ENCODE measurements around the gene PFN3.

Gene PFN3

GRCh38 chr5:177399997-177400868 lies at the start of gene PFN3:
TSS of gene PFN3 (minus strand) at chr5:177400661. CDS start at chr5:177400576, 85 bp downstream.
- peaks cover 42 to 62% (median 59%) of the 10 kb centered on the region in 5 donors for H3K27me3 ChIP-seq (ENCODE audit: control insufficient read depth in 5 of 5, insufficient read depth in 4 of 5, low read length in 5 of 5)
- no peak within 1 kb of the TSS for H3K4me3 ChIP-seq (ENCODE audit: low read depth in 1 of 5, low read length in 5 of 5)
- no peak within 1 kb of the TSS for H3K27ac ChIP-seq (ENCODE audit: low read depth, low read length)
- H3K36me3 ChIP-seq (ENCODE audit: control insufficient read depth in 5 of 5, insufficient read depth in 5 of 5, low read length in 5 of 5) = no peaks in the 10 kb centered on the region
- H3K9ac ChIP-seq (ENCODE audit: low read length in 5 of 5) = no peak within 1 kb of the TSS
- no peaks in the 10 kb centered on the region for H3K9me3 ChIP-seq (ENCODE audit: control insufficient read depth in 5 of 5, low read length in 5 of 5)
- H3K4me1 ChIP-seq (ENCODE audit: control insufficient read depth in 5 of 5, insufficient read depth in 5 of 5, low read length in 5 of 5) = peaks cover 0 to 40% (median 38%) of the 10 kb centered on the region in 5 donors

DNA sequence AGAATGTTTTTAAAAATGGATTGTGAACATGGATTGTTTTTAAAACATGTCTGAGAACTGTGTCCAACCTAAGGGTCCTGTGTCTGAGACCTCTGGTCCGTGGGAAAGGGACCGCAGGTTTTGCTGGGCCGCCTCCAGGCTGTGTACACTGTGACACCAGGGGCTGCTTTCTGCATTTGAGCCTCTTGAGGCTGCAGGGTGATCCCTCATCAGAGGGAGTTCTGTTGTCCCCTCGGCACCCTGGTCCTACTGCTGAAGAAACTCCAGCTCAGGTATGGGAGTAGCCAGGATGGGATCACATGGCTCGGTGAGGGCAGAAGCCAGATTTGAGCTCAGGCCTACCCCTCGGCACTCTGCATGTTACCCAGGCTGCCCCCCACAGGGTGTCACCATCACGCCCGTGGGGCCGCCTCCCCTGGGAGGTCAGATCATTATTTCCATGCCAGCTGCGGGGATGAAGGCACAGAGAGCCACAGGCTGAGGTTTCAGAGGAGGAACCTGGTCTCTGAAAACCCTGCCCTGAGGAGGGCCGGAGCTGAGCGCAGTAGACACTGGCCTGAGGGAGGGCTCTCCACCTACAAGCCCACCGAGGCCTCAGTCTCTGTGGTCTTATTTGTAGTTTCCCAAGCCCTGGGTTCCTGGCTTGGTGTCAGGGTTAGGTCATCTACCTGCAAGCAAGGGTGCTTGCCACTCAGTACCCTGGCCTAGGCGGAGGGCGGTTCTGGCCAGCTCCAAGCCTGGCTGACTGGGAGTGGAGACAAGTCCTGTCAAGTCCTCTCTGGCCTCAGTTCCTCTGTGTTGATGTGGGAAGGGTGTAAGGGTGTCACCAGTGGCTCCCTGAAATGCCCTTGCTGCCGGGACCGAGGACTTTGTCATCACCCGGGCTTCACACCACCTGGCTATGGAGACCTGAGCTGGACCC lies 48.9 kb upstream of the PFN3 start:
- Histone ChIP-seq H3K27ac (ENCODE audit: low read depth, low read length) (no peak overlapping the region), H3K4me3 (ENCODE audit: low read depth in 1 of 5, low read length in 5 of 5) (no peak overlapping the region), H3K9me3 (ENCODE audit: control insufficient read depth in 5 of 5, low read length in 5 of 5) (no peaks in the 10 kb centered on the region), H3K27me3 (ENCODE audit: control insufficient read depth in 5 of 5, insufficient read depth in 4 of 5, low read length in 5 of 5) (peaks cover 30 to 48% (median 47%) of the 10 kb centered on the region in 5 donors), H3K36me3 (ENCODE audit: control insufficient read depth in 5 of 5, insufficient read depth in 5 of 5, low read length in 5 of 5) (no peaks in the 10 kb centered on the region), H3K4me1 (ENCODE audit: control insufficient read depth in 5 of 5, insufficient read depth in 5 of 5, low read length in 5 of 5) (peaks cover 0 to 30% (median 25%) of the 10 kb centered on the region in 5 donors), H3K9ac (ENCODE audit: low read length in 5 of 5) (peak overlapping the region in 1 of 5 donors; percentile 26)

- Histone ChIP-seq H3K27ac (ENCODE audit: low read depth, low read length) (no peak overlapping the region), H3K4me3 (ENCODE audit: low read depth in 1 of 5, low read length in 5 of 5) (no peak overlapping the region), H3K4me1 (ENCODE audit: control insufficient read depth in 5 of 5, insufficient read depth in 5 of 5, low read length in 5 of 5) (peaks cover 0 to 22% (median 16%) of the 10 kb centered on the region in 5 donors), H3K36me3 (ENCODE audit: control insufficient read depth in 5 of 5, insufficient read depth in 5 of 5, low read length in 5 of 5) (no peaks in the 10 kb centered on the region), H3K9ac (ENCODE audit: low read length in 5 of 5) (no peak overlapping the region), H3K27me3 (ENCODE audit: control insufficient read depth in 5 of 5, insufficient read depth in 4 of 5, low read length in 5 of 5) (peaks cover 30 to 48% (median 42%) of the 10 kb centered on the region in 5 donors), H3K9me3 (ENCODE audit: control insufficient read depth in 5 of 5, low read length in 5 of 5) (no peaks in the 10 kb centered on the region)
These were observed 47.9 kb upstream of the PFN3 start for GRCh38 chr5:177448244-177448950.

- Histone ChIP-seq H3K27ac (ENCODE audit: low read depth, low read length) (no peak overlapping the region), H3K9me3 (ENCODE audit: control insufficient read depth in 5 of 5, low read length in 5 of 5) (no peaks in the 10 kb centered on the region), H3K9ac (ENCODE audit: low read length in 5 of 5) (no peak overlapping the region), H3K4me3 (ENCODE audit: low read depth in 1 of 5, low read length in 5 of 5) (no peak overlapping the region), H3K27me3 (ENCODE audit: control insufficient read depth in 5 of 5, insufficient read depth in 4 of 5, low read length in 5 of 5) (peaks cover 27 to 45% (median 39%) of the 10 kb centered on the region in 5 donors), H3K4me1 (ENCODE audit: control insufficient read depth in 5 of 5, insufficient read depth in 5 of 5, low read length in 5 of 5) (peaks cover 0 to 22% (median 16%) of the 10 kb centered on the region in 5 donors), H3K36me3 (ENCODE audit: control insufficient read depth in 5 of 5, insufficient read depth in 5 of 5, low read length in 5 of 5) (peaks cover 0 to 5% (median 0%) of the 10 kb centered on the region in 5 donors)
These were observed 47.3 kb upstream of the PFN3 start for GRCh38 chr5:177447611-177448243.

DNA sequence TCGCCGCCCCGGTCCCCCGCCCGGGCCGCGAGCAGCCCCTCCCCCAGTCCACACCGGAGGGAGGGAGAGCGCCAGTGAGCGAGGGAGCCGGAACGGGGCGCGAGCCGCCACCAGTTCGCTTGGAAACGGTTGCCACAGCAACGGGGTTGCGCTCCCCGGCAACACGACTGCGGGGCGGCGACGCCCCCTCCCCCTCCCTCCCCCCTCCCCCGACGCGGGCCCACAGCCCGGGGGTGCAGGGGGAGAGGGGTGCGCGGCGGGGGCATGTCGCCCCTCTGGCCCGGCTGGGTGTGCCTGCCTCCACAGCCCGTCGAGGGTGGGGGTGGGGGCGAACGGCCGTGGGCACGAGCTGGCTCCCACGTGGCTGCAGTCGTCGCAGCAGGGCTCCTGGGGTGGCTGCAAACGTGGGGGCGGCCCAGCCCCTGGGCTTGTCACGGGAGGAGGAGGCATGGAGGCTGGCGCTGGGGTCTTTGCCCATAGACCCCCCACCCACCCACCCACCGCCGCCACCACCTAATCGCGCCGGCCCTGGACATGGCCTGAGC lies 46.7 kb upstream of the PFN3 start:
- Histone ChIP-seq H3K4me1 (ENCODE audit: control insufficient read depth in 5 of 5, insufficient read depth in 5 of 5, low read length in 5 of 5) (peaks cover 0 to 22% (median 16%) of the 10 kb centered on the region in 5 donors), H3K27ac (ENCODE audit: low read depth, low read length) (no peak overlapping the region), H3K27me3 (ENCODE audit: control insufficient read depth in 5 of 5, insufficient read depth in 4 of 5, low read length in 5 of 5) (peaks cover 21 to 39% (median 37%) of the 10 kb centered on the region in 5 donors), H3K4me3 (ENCODE audit: low read depth in 1 of 5, low read length in 5 of 5) (peak overlapping the region in 3 of 5 donors; percentile 48 to 70 (median 59)), H3K36me3 (ENCODE audit: control insufficient read depth in 5 of 5, insufficient read depth in 5 of 5, low read length in 5 of 5) (peaks cover 0 to 10% (median 5%) of the 10 kb centered on the region in 5 donors), H3K9me3 (ENCODE audit: control insufficient read depth in 5 of 5, low read length in 5 of 5) (no peaks in the 10 kb centered on the region), H3K9ac (ENCODE audit: low read length in 5 of 5) (no peak overlapping the region)

DNA sequence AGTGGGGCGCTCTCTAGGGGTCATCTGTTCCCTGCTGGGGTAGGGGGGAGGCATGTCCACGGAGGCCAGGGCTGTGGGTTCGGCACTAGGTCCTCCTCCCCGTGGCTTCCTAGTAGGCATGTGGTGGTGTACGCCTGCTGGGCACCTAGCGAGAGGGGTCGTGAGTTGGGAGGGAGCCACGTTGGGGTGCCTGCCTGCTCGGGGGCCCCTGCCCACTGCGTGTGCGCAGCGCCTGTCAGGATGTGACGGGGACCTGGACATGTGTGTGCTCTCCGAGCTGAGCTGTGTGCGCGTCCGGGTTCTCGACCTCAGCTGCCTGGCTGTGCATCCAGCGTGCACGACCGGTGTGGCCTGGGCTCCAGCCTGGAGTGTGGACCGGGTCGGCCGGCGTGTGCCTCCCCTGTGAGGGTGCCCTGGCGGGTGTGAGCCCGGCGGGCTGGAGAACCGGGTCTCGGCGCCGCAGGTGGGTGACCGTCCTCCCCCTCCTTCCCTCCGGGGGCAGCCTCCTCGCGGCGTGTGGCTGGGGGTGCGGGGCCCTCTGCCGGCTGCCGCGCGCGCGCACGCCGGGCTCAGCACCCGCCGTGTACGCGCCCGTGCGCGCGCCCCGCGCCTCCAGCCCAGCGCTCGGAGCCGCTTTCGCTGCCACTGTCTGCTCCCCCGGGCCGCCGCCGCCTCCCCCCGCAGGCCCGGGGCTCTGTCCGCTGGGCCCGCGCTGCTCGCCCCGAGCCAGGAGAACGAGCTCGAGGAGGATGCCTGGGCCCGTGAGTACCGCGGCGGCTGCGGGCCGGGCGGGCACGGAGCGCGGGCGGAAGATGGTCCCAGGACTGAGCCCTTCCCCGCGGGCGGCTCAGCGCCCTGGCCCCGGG lies 46.0 kb upstream of the PFN3 start, which contains the start of gene PRR7:
TSS of gene PRR7 (plus strand) at position 615 of the 866 bp plus-strand sequence. CDS start 8,254 bp downstream, outside the sequence.
- no peak within 1 kb of the TSS for H3K27ac ChIP-seq (ENCODE audit: low read depth, low read length)

DNA sequence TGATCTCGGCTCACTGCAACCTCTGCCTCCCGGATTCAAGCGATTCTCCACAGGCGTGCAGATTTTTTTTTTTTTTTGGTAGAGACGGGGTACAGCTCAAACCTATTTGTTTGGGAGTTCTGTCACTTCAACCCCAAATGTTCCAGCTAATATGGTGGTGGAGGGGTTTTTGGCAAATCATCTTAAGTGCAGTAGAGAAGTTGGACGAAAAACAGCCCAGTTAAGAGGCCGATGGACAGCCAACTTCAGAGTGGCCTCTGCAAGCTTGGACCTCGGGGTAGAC lies 45.4 kb upstream of the PFN3 start:
- Histone ChIP-seq H3K27me3 (ENCODE audit: control insufficient read depth in 5 of 5, insufficient read depth in 4 of 5, low read length in 5 of 5) (peaks cover 18 to 36% (median 28%) of the 10 kb centered on the region in 5 donors), H3K36me3 (ENCODE audit: control insufficient read depth in 5 of 5, insufficient read depth in 5 of 5, low read length in 5 of 5) (peaks cover 0 to 23% (median 17%) of the 10 kb centered on the region in 5 donors), H3K9me3 (ENCODE audit: control insufficient read depth in 5 of 5, low read length in 5 of 5) (no peaks in the 10 kb centered on the region), H3K4me1 (ENCODE audit: control insufficient read depth in 5 of 5, insufficient read depth in 5 of 5, low read length in 5 of 5) (peaks cover 0 to 22% (median 16%) of the 10 kb centered on the region in 5 donors), H3K27ac (ENCODE audit: low read depth, low read length) (no peak overlapping the region), H3K4me3 (ENCODE audit: low read depth in 1 of 5, low read length in 5 of 5) (peak overlapping the region in 1 of 5 donors; percentile 70), H3K9ac (ENCODE audit: low read length in 5 of 5) (no peak overlapping the region)

More for the DNA sequence above, 46.0 kb upstream of the PFN3 start, which contains the start of gene PRR7:
- Histone ChIP-seq H3K4me1 (ENCODE audit: control insufficient read depth in 5 of 5, insufficient read depth in 5 of 5, low read length in 5 of 5) (peaks cover 0 to 22% (median 16%) of the 10 kb centered on the region in 5 donors), H3K36me3 (ENCODE audit: control insufficient read depth in 5 of 5, insufficient read depth in 5 of 5, low read length in 5 of 5) (peaks cover 0 to 17% (median 11%) of the 10 kb centered on the region in 5 donors), H3K4me3 (ENCODE audit: low read depth in 1 of 5, low read length in 5 of 5) (peak within 1 kb of the TSS in 4 of 5 donors; percentile 53 to 70 (median 64)), H3K27me3 (ENCODE audit: control insufficient read depth in 5 of 5, insufficient read depth in 4 of 5, low read length in 5 of 5) (peaks cover 20 to 39% (median 31%) of the 10 kb centered on the region in 5 donors), H3K9me3 (ENCODE audit: control insufficient read depth in 5 of 5, low read length in 5 of 5) (no peaks in the 10 kb centered on the region), H3K9ac (ENCODE audit: low read length in 5 of 5) (peak within 1 kb of the TSS in 2 of 5 donors; percentile 38 to 39)

DNA sequence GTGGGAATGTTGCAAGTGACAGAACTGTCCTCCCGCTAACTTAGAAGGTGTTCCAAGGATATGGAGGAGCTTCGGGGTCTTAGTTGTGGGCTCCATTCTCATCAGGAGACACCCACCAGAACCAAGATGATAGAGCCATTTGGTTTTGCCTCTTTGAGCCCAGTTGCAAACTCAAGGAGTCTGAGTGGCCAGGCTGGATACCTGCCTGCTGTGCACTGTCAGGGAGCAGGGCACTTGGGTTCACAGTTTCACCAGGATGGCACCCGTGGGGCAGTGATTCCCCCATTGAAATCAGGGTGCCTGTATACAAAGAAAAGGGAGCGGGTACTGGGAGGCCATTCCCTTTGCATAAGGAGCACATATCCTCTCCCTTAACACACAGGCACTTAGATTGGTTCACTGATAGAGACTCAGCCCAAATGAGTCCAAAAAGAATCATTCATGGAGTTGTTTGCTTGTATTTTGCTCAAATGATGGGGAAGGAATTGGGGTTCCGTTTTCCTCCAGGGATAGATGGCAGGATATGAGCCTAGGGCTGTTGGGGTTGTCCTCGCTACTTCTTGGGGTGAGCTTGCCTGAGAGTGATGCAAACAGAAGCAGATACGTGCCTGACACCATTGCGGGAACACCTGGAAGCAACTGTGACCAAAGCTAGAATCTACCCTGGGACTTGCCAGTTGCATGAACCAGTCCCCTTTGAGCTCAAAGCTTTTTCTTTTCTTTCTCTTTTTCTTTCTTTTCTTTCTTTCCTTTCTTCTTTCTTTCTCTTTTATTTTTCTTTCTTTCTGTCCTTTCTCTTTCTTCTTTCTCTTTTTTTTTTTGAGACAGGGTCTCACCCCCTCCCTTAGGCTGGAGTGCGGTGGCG lies 44.8 kb upstream of the PFN3 start:
- Histone ChIP-seq H3K27me3 (ENCODE audit: control insufficient read depth in 5 of 5, insufficient read depth in 4 of 5, low read length in 5 of 5) (peaks cover 13 to 30% (median 22%) of the 10 kb centered on the region in 5 donors), H3K9ac (ENCODE audit: low read length in 5 of 5) (no peak overlapping the region), H3K9me3 (ENCODE audit: control insufficient read depth in 5 of 5, low read length in 5 of 5) (no peaks in the 10 kb centered on the region), H3K27ac (ENCODE audit: low read depth, low read length) (no peak overlapping the region), H3K36me3 (ENCODE audit: control insufficient read depth in 5 of 5, insufficient read depth in 5 of 5, low read length in 5 of 5) (peaks cover 0 to 28% (median 22%) of the 10 kb centered on the region in 5 donors), H3K4me1 (ENCODE audit: control insufficient read depth in 5 of 5, insufficient read depth in 5 of 5, low read length in 5 of 5) (peaks cover 0 to 22% (median 16%) of the 10 kb centered on the region in 5 donors), H3K4me3 (ENCODE audit: low read depth in 1 of 5, low read length in 5 of 5) (no peak overlapping the region)
